A673 (cell line): ENCODE data around the gene TMEM174. TPM values are rescaled to one million over a fixed set of nuclear protein-coding genes. Genes with fewer than 3 reads are reported as not detected.

Experiments used
- BruUV-seq: library from RNA; stranded (reverse); fragments of 400-500 nt; replicated peaks from 2 replicates; lab custom pipeline; 2021; lab: Mats Ljungman, UMichigan
- CTCF ChIA-PET: fragments of 300-600 bp; sonication (Branson Sonifier 250); formaldehyde crosslinking; loops from one replicate; lab custom pipeline; 2022; ENCODE audit warnings: antibody characterized with exemption; lab: Charles Lee
- POLR2A ChIA-PET: fragments of 300-600 bp; sonication (Branson Sonifier 250); formaldehyde crosslinking; loops from one replicate; lab custom pipeline; 2022; ENCODE audit warnings: antibody characterized with exemption; ENCODE audit not compliant: low non-redundant PET; lab: Charles Lee
- DNase-seq: peaks from one replicate; pipeline ENCODE4 v3.0.0-alpha.2; 2015; ENCODE audit warnings: low spot score
- H3K27ac ChIP-seq: fragments of 200-600 bp; sonication (generic); 2 replicates; pipeline ENCODE4 v1.5.1; 2016; ENCODE audit warnings: mixed run types, low read depth, mild to moderate bottlenecking, mixed read lengths, antibody characterized with exemption, low read length; ENCODE audit not compliant: poor library complexity, severe bottlenecking
- H3K27me3 ChIP-seq: fragments of 200-600 bp; sonication (generic); replicated peaks from 2 replicates; pipeline ENCODE4 v1.6.1; 2017; ENCODE audit warnings: mixed run types, low read depth, mild to moderate bottlenecking, mixed read lengths, antibody characterized with exemption, low read length; ENCODE audit not compliant: insufficient read depth, poor library complexity
- H3K36me3 ChIP-seq: fragments of 200-600 bp; sonication (generic); 2 replicates; pipeline ENCODE4 v1.6.1; 2016; ENCODE audit warnings: mixed run types, mild to moderate bottlenecking, mixed read lengths, antibody characterized with exemption, low read length; ENCODE audit not compliant: insufficient read depth, poor library complexity, severe bottlenecking
- H3K4me1 ChIP-seq: fragments of 200-600 bp; sonication (generic); 2 replicates; pipeline ENCODE4 v1.6.1; 2017; ENCODE audit warnings: mixed run types, mild to moderate bottlenecking, mixed read lengths, antibody characterized with exemption, low read length; ENCODE audit not compliant: insufficient read depth, poor library complexity, severe bottlenecking
- H3K4me3 ChIP-seq: fragments of 200-600 bp; sonication (generic); 2 replicates; pipeline ENCODE4 v1.5.1; 2016; ENCODE audit warnings: low read depth, mixed run types, mild to moderate bottlenecking, mixed read lengths, low read length; ENCODE audit not compliant: poor library complexity, severe bottlenecking
- H3K9me3 ChIP-seq: fragments of 200-600 bp; sonication (generic); 2 replicates; pipeline ENCODE4 v1.6.1; 2016; ENCODE audit warnings: mixed run types, low read depth, mild to moderate bottlenecking, mixed read lengths, antibody characterized with exemption, low read length; ENCODE audit not compliant: poor library complexity, severe bottlenecking
- CTCF ChIP-seq: fragments of 300-800, 200-600 bp; sonication (generic); conservative IDR thresholded peaks from 2 replicates; pipeline ENCODE4 v1.5.1; 2017; ENCODE audit warnings: low read depth, mild to moderate bottlenecking, antibody characterized with exemption, low read length, moderate library complexity, mixed read lengths
- EZH2 ChIP-seq: fragments of 200-600 bp; sonication (generic); IDR thresholded peaks from 2 replicates; pipeline ENCODE4 v1.6.1; 2017; ENCODE audit warnings: borderline replicate concordance, low read depth, mild to moderate bottlenecking, mixed read lengths, antibody characterized with exemption, low read length; ENCODE audit not compliant: poor library complexity, severe bottlenecking
- intact Hi-C: fragments of 100-400 bp; cut with micrococcal nuclease; formaldehyde crosslinking; loops from one replicate; pipeline ENCODE4 v1.10.0; 2022; ENCODE audit not compliant: unreplicated experiment
- total RNA-seq: library from RNA; stranded (reverse); gene quantifications from 2 replicates; pipeline ENCODE4 v1.2.3, GENCODE V29; 2021

Gene TMEM174
- total RNA-seq, 1 experiment from 2014 or later, result not detected

- no peaks in the 10 kb centered on the region for H3K9me3 ChIP-seq
- TF ChIP-seq CTCF (no peak), EZH2 (no peak)
- ChIA-PET CTCF (interaction anchor here (0.8 to 1.3 kb wide), 3 partner anchors 12 to 91 kb away, joined by 3 read pairs; no protein-coding TSS in a partner anchor), POLR2A (no interaction called here)
- H3K27ac ChIP-seq, result no peak overlapping the region
- peaks cover 7% of the 10 kb centered on the region for H3K27me3 ChIP-seq
- H3K4me3 ChIP-seq, result no peak overlapping the region
- peak; percentile 47 for DNase-seq
- intact Hi-C loops, result loop anchor here (10.0 kb wide), 1 partner anchor 260 kb away; the partner anchor contains the start of gene FCHO2
- BruUV-seq, result no TSS peak
- H3K36me3 ChIP-seq, result no peaks in the 10 kb centered on the region
- peaks cover 24% of the 10 kb centered on the region for H3K4me1 ChIP-seq
Observed at GRCh38 chr5:73214306-73214705, 41.3 kb downstream of the TMEM174 start.

- Histone ChIP-seq H3K4me3 (no peak overlapping the region), H3K4me1 (peaks cover 24% of the 10 kb centered on the region), H3K36me3 (no peaks in the 10 kb centered on the region), H3K9me3 (no peaks in the 10 kb centered on the region), H3K27me3 (peaks cover 7% of the 10 kb centered on the region), H3K27ac (no peak overlapping the region)
- BruUV-seq, result no TSS peak
- CTCF ChIA-PET, result interaction anchor here (0.8 to 1.5 kb wide), 5 partner anchors 11 to 810 kb away, joined by 3 read pairs; no protein-coding TSS in a partner anchor
- POLR2A ChIA-PET, result no interaction called here
- no peak for TF ChIP-seq CTCF
- no peak for TF ChIP-seq EZH2
- DNase-seq, result no peak
- intact Hi-C loops, result loop anchor here (5.0 to 10.0 kb wide), 5 partner anchors 133 to 293 kb away; partner anchors contain the start of gene FCHO2
Observed at GRCh38 chr5:73214996-73215395, 42.0 kb downstream of the TMEM174 start.

GRCh38 chr5:73215531-73215890 is 42.5 kb downstream of the TMEM174 start:
- CTCF ChIA-PET, result interaction anchor here (0.8 to 1.5 kb wide), 4 partner anchors 10 to 811 kb away, joined by 3 read pairs; no protein-coding TSS in a partner anchor
- H3K4me1 ChIP-seq, result peaks cover 24% of the 10 kb centered on the region
- POLR2A ChIA-PET, result interaction anchor here (0.6 kb wide), 1 partner anchor 579 kb away, joined by 3 read pairs; no protein-coding TSS in a partner anchor
- DNase-seq, result no peak
- H3K9me3 ChIP-seq, result no peaks in the 10 kb centered on the region
- H3K27me3 ChIP-seq, result peaks cover 7% of the 10 kb centered on the region
- intact Hi-C loops, result loop anchor here (5.0 to 10.0 kb wide), 5 partner anchors 133 to 293 kb away; partner anchors contain the start of gene FCHO2
- H3K36me3 ChIP-seq, result no peaks in the 10 kb centered on the region
- H3K27ac ChIP-seq, result no peak overlapping the region
- BruUV-seq, result no TSS peak
- peak overlapping the region; percentile 29 for H3K4me3 ChIP-seq
- TF ChIP-seq EZH2, result no peak
- no peak for TF ChIP-seq CTCF
